GM18519 (cell line): ENCODE measurements around the gene LPA.
A peak's percentile ranks its signal among the peaks of the same experiment; 100 is the strongest.

ENCODE experiments used
- ATAC-seq: cut with Tn5 transposase; IDR thresholded peaks from one replicate; pipeline ENCODE4 v1.9.1; 2021; ENCODE audit warnings: mild to moderate bottlenecking, moderate library complexity; ENCODE audit not compliant: unreplicated experiment, low FRiP score

LPA gene

GRCh38 chr6:160520043-160520904, 143.8 kb downstream of the LPA start:
- peak; percentile 46 for ATAC-seq

GRCh38 chr6:160519603-160520042, 144.5 kb downstream of the LPA start:
- peak; percentile 63 for ATAC-seq

DNA sequence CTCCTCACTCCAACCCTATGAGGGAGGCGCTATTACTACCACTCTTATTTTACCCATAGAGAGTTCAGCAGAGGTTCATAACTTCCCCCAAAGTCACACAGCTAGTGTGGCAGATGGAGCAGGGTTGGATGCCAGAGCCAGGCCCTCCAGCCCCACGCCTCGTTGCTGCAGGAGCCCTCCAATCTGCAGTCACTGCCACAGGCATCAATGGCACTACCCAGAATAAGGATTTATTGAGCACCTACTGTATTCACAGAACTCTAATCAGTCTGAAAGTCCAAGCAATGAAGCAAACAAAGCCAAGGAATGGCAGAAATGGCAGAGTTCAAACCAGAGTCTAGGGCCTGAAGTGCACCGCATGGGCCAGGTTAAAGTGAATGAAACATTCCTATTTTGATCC, 144.9 kb downstream of the LPA start:
- no peak for ATAC-seq

GRCh38 chr6:160513836-160514235, 150.2 kb downstream of the LPA start:
- no peak for ATAC-seq

GRCh38 chr6:160510976-160511617, 153.0 kb downstream of the LPA start:
- ATAC-seq = no peak

- no peak for ATAC-seq
Observed at GRCh38 chr6:160510199-160510598, 153.9 kb downstream of the LPA start.

DNA sequence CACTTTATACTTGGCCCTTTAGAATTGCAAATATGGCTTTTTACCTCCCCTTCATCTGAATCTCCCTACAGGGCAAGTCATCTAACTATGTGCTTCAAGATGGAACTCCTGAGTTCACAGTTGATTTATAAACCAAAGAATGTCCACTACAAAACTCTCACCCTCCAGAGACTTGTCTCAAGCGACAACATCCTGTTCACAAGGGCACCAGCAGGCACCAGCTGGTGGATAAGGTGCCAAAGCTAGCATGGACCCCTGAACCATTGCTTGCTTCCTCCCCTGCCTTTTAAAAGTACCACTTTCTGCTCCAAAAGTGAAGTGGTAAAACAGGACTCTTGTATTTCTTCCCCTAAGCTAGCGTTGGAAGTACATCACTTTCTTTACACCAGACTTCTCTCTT, 154.5 kb downstream of the LPA start:
- no peak for ATAC-seq

GRCh38 chr6:160508599-160508998, 155.5 kb downstream of the LPA start:
- ATAC-seq = no peak

- ATAC-seq = no peak
Observed at GRCh38 chr6:160507420-160507819, 156.7 kb downstream of the LPA start.

GRCh38 chr6:160505970-160506369, 158.1 kb downstream of the LPA start:
- no peak for ATAC-seq

DNA sequence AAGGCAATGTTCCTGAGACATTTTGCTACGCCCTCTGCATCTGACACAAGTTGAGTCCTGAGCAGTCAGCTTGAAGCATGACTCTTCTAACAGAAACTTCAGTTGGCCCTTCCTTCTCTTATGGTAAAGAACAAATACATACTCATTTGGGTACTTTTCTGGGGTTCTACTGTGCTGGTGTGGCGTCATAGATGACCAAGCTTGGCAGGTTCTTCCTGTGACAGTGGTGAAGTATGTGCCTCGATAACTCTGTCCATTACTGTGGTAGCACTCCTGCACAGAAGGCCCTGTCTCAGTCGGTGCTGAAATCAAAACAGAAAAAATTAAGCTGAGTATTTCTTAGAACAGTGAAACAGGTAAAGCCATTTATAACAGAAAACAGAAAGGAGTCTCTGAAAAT, 163.4 kb downstream of the LPA start:
- ATAC-seq = no peak

DNA sequence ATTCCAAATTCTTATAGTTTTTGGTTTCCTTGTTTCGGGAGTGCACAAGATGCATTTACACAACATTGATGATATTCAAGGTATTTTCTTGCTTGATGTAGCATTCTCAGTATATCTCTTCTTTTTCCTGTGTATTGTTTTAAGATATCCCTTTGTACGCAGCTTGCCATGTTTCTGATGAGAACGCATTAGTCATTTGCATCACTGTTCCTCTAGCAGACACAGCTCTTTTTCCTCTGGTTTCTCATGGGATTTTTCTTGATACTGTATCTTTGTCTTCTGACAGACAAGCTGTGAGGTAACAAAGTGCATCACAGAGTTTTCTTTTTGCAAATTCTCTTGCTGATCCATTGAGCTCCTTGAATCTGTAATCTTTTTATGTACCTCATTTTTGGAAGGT, 169.5 kb downstream of the LPA start:
- no peak for ATAC-seq

DNA sequence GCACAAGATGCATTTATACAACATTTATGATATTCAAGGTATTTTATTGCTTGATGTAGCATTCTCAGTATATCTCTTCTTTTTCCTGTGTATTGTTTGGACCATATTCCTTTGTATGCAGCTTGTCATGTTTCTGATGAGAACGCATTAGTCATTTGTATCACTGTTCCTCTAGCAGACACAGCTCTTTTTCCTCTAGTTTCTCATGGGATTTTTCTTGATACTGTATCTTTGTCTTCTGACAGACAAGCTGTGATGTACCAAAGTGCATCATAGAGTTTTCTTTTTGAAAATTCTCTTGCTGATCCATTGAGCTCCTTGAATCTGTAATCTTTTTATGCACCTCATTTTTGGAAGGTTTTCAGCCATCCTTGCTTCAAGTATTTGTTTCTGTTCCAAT, 175.0 kb downstream of the LPA start:
- ATAC-seq = no peak

- ATAC-seq = no peak
Observed at GRCh38 chr6:160487116-160487515, 177.0 kb downstream of the LPA start.
